Measurements from ENCODE around the gene REEP1.

DNA sequence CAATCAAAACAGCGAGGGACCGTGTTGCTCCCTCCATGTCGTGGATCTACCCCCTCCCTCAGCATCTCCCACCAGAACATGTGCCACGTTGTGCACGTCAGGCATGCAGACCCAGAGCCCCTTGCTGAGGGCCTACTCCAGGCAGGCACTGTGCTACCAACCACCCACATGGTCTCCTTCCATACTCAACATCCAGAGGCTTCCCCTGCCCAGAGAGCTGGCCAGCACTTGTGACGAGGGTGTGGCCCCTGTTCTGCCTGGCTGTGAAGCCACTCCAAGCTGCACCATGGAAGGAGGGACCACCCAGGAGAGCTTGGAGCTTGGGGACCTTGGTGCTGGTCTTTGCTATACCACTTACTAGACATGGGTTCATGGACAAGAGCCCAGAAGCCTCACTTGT lies 40.5 kb downstream of the REEP1 start:
- TF ChIP-seq, protein P1, sequence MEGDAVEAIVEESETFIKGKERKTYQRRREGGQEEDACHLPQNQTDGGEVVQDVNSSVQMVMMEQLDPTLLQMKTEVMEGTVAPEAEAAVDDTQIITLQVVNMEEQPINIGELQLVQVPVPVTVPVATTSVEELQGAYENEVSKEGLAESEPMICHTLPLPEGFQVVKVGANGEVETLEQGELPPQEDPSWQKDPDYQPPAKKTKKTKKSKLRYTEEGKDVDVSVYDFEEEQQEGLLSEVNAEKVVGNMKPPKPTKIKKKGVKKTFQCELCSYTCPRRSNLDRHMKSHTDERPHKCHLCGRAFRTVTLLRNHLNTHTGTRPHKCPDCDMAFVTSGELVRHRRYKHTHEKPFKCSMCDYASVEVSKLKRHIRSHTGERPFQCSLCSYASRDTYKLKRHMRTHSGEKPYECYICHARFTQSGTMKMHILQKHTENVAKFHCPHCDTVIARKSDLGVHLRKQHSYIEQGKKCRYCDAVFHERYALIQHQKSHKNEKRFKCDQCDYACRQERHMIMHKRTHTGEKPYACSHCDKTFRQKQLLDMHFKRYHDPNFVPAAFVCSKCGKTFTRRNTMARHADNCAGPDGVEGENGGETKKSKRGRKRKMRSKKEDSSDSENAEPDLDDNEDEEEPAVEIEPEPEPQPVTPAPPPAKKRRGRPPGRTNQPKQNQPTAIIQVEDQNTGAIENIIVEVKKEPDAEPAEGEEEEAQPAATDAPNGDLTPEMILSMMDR (IDR thresholded peaks at IDR 0.05) = no peak
- TF ChIP-seq POLR2A (IDR thresholded peaks at IDR 0.05) = no peak
